ENCODE data around the gene PAX2. TPM values are rescaled to one million over a fixed set of nuclear protein-coding genes. Genes with fewer than 3 reads are reported as not detected.

The PAX2 gene
- polyA plus RNA-seq, 3 donors: not detected

- no peak for TF ChIP-seq CTCF (IDR thresholded peaks at IDR 0.05)
- peaks cover 40 to 61% (median 50%) of the 10 kb centered on the region in 3 donors for H3K27me3 Mint-ChIP-seq (ENCODE audit: low read depth in 3 of 3)
- Histone ChIP-seq H3K4me2 (replicated peaks; ENCODE audit: extremely low read depth, low read length, poor library complexity, severe bottlenecking) (no peak overlapping the region), H4K20me1 (ENCODE audit: insufficient read depth, low read length) (no peaks in the 10 kb centered on the region), H3K79me2 (ENCODE audit: insufficient read depth, low read length) (no peaks in the 10 kb centered on the region), H3K4me3 (replicated peaks in 1 of 3; ENCODE audit: low read depth in 2 of 3, low read length in 3 of 3) (no peak overlapping the region), H3K27ac (ENCODE audit: low read depth in 1 of 2, low read length in 2 of 2) (no peak overlapping the region), H3K9ac (ENCODE audit: insufficient read depth, low read length, poor library complexity, severe bottlenecking) (no peak overlapping the region), H3K4me1 (ENCODE audit: control insufficient read depth in 1 of 2, insufficient read depth in 2 of 2, low read length in 2 of 2) (no peaks in the 10 kb centered on the region), H3K27me3 (ENCODE audit: control insufficient read depth in 2 of 2, insufficient read depth in 2 of 2, low read length in 2 of 2) (peaks cover 3 to 35% of the 10 kb centered on the region in 2 donors), H3K9me3 (replicated peaks in 1 of 2; ENCODE audit: control insufficient read depth in 1 of 2, insufficient read depth in 1 of 2, low read length in 2 of 2) (no peaks in the 10 kb centered on the region), H3K36me3 (replicated peaks in 1 of 2; ENCODE audit: control insufficient read depth in 1 of 2, insufficient read depth in 2 of 2, low read length in 2 of 2) (no peaks in the 10 kb centered on the region), H2AFZ (ENCODE audit: insufficient read depth, low read depth, low read length, poor library complexity, severe bottlenecking) (no peak overlapping the region)
- no peaks in the 10 kb centered on the region for H3K4me1 Mint-ChIP-seq
- no peak overlapping the region for H3K27ac Mint-ChIP-seq
- WGBS (ENCODE audit: insufficient coverage): 90% methylated on average over 7 of the region's 7 CpGs
- DNase-seq: no peak
- H3K36me3 Mint-ChIP-seq: no peaks in the 10 kb centered on the region
- intact Hi-C loops (cut with micrococcal nuclease): no loop called here
- no peak overlapping the region for H3K4me3 Mint-ChIP-seq
- peaks cover 0 to 1% (median 0%) of the 10 kb centered on the region in 7 donors for H3K9me3 Mint-ChIP-seq
Measured at GRCh38 chr10:100863433-100863832, 118.1 kb downstream of the PAX2 start.

GRCh38 chr10:100864036-100864885 is 118.9 kb downstream of the PAX2 start:
- no peak overlapping the region for H3K27ac ChIP-seq (ENCODE audit: low read depth in 1 of 2, low read length in 2 of 2)
- no peaks in the 10 kb centered on the region for H3K36me3 ChIP-seq (replicated peaks in 1 of 2; ENCODE audit: control insufficient read depth in 1 of 2, insufficient read depth in 2 of 2, low read length in 2 of 2)
- no peak for DNase-seq
- 91% methylated on average over 15 of the region's 24 CpGs for WGBS (ENCODE audit: insufficient coverage)
- no peak overlapping the region for H2AFZ ChIP-seq (ENCODE audit: insufficient read depth, low read depth, low read length, poor library complexity, severe bottlenecking)
- no peak overlapping the region for H3K4me3 ChIP-seq (replicated peaks in 1 of 3; ENCODE audit: low read depth in 2 of 3, low read length in 3 of 3)
- H3K4me3 Mint-ChIP-seq: no peak overlapping the region
- H3K9me3 Mint-ChIP-seq: peaks cover 0 to 1% (median 0%) of the 10 kb centered on the region in 7 donors
- H3K27me3 Mint-ChIP-seq (ENCODE audit: low read depth in 3 of 3): peaks cover 41 to 53% (median 44%) of the 10 kb centered on the region in 3 donors
- no peaks in the 10 kb centered on the region for H4K20me1 ChIP-seq (ENCODE audit: insufficient read depth, low read length)
- no peak for TF ChIP-seq CTCF (IDR thresholded peaks at IDR 0.05)
- H3K27ac Mint-ChIP-seq: peak overlapping the region in 1 of 7 donors; percentile 30
- peaks cover 3 to 35% of the 10 kb centered on the region in 2 donors for H3K27me3 ChIP-seq (ENCODE audit: control insufficient read depth in 2 of 2, insufficient read depth in 2 of 2, low read length in 2 of 2)
- H3K4me2 ChIP-seq (replicated peaks; ENCODE audit: extremely low read depth, low read length, poor library complexity, severe bottlenecking): no peak overlapping the region
- no peaks in the 10 kb centered on the region for H3K9me3 ChIP-seq (replicated peaks in 1 of 2; ENCODE audit: control insufficient read depth in 1 of 2, insufficient read depth in 1 of 2, low read length in 2 of 2)
- H3K4me1 Mint-ChIP-seq: no peaks in the 10 kb centered on the region
- intact Hi-C loops (cut with micrococcal nuclease): no loop called here
- no peak overlapping the region for H3K9ac ChIP-seq (ENCODE audit: insufficient read depth, low read length, poor library complexity, severe bottlenecking)
- H3K4me1 ChIP-seq (ENCODE audit: control insufficient read depth in 1 of 2, insufficient read depth in 2 of 2, low read length in 2 of 2): no peaks in the 10 kb centered on the region
- H3K36me3 Mint-ChIP-seq: no peaks in the 10 kb centered on the region
- H3K79me2 ChIP-seq (ENCODE audit: insufficient read depth, low read length): no peaks in the 10 kb centered on the region

All from CD14-positive monocyte (primary cell).